Ascending aorta (tissue), 2 donors: Measurements from ENCODE around the gene FIGNL1. TPM values are rescaled to one million over a fixed set of nuclear protein-coding genes. Genes with fewer than 3 reads are reported as not detected.
A peak's percentile ranks its signal among the peaks of the same experiment; 100 is the strongest.

ENCODE experiments used
- DNase-seq, 2 donors: peaks; one replicate each; pipeline ENCODE4 v3.0.0-alpha.2; 2019; ENCODE audit warnings: low spot score in 2 of 2
- H3K27ac ChIP-seq, 2 donors: fragments of 200-600 bp; sonication (generic); one replicate each; pipeline ENCODE4 v1.5.1; 2016 to 2017; ENCODE audit warnings: mild to moderate bottlenecking in 1 of 2
- H3K27me3 ChIP-seq: fragments of 200-600 bp; sonication (generic); one replicate; pipeline ENCODE4 v1.5.1; 2017
- H3K36me3 ChIP-seq, 2 donors: fragments of 200-600 bp; sonication (generic); one replicate each; pipeline ENCODE4 v1.5.1; 2016
- H3K4me1 ChIP-seq, 2 donors: fragments of 200-600 bp; sonication (generic); one replicate each; pipeline ENCODE4 v1.5.1; 2016 to 2017; ENCODE audit warnings: mild to moderate bottlenecking in 1 of 2
- H3K4me3 ChIP-seq, 2 donors: fragments of 200-600 bp; sonication (generic); one replicate each; pipeline ENCODE4 v1.5.1; 2016 to 2017; ENCODE audit warnings: mild to moderate bottlenecking in 1 of 2
- H3K9me3 ChIP-seq, 2 donors: fragments of 200-600 bp; sonication (generic); one replicate each; pipeline ENCODE4 v1.5.1; 2016
- intact Hi-C: fragments of 100-400 bp; cut with DNase I; formaldehyde crosslinking; loops from one replicate; pipeline ENCODE4 v1.15.1; 2023
- total RNA-seq: library from RNA; depleted of rRNA; stranded (reverse); fragments of >200 nt; gene quantifications from one replicate; pipeline ENCODE4 v1.1.0, GENCODE V29; 2016
- TF ChIP-seq, protein P1 (sequence below), 3 experiments: fragments of 200-600 bp in 2 of 3; fragments of 450-650 bp in 1 of 3; sonication (generic) in 2 of 3; IDR thresholded peaks; one replicate each; pipeline ENCODE4 v1.5.1; 2016 to 2019; ENCODE audit warnings: antibody characterized with exemption in 3 of 3, mild to moderate bottlenecking in 1 of 3, moderate library complexity in 1 of 3

Gene FIGNL1
- total RNA-seq, 1 donor from 2014 or later = 0.32 TPM

DNA sequence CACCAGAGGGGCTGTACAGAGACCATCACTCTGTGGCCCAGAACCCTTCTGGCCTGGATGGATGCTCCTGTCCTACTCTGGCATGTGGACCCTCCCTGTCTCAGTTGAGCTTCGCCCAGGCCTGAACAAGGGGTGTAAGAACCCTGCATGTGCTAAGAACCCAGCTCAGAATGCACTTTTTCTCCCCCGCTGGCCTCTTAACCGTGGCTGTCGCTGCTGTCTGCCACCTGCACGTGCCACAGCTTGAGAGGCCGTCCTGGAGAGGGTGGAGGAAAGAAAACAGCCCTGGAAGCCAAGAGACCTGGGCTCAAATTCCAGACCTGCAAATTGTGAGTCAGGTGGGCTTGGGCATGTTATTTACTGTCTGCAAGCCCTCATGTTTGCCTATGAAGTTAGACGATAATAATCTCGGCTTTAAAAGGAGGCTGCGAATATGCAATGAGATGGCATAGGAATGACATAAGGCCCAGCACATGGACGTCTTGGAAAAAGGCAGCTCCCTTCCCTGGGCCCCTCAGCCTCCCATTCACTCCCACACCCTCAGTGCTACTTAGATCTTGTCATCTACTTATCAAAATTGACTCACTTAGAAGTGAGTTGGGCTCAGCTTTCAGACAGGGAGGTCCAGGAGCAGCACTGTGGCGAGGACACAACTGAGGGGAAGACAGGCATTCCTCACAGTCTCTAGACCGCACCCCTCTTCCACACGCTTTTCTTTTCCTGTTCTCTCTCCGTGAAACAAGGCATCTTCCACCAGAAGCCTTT, 31.4 kb downstream of the FIGNL1 start:
- H3K4me1 ChIP-seq = no peaks in the 10 kb centered on the region
- H3K36me3 ChIP-seq = no peaks in the 10 kb centered on the region
- no peaks in the 10 kb centered on the region for H3K9me3 ChIP-seq
- TF ChIP-seq, protein P1, sequence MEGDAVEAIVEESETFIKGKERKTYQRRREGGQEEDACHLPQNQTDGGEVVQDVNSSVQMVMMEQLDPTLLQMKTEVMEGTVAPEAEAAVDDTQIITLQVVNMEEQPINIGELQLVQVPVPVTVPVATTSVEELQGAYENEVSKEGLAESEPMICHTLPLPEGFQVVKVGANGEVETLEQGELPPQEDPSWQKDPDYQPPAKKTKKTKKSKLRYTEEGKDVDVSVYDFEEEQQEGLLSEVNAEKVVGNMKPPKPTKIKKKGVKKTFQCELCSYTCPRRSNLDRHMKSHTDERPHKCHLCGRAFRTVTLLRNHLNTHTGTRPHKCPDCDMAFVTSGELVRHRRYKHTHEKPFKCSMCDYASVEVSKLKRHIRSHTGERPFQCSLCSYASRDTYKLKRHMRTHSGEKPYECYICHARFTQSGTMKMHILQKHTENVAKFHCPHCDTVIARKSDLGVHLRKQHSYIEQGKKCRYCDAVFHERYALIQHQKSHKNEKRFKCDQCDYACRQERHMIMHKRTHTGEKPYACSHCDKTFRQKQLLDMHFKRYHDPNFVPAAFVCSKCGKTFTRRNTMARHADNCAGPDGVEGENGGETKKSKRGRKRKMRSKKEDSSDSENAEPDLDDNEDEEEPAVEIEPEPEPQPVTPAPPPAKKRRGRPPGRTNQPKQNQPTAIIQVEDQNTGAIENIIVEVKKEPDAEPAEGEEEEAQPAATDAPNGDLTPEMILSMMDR (IDR thresholded peaks at IDR 0.05) = no peak
- H3K4me3 ChIP-seq = no peak overlapping the region
- H3K27ac ChIP-seq = no peak overlapping the region
- no peaks in the 10 kb centered on the region for H3K27me3 ChIP-seq
- intact Hi-C loops = no loop called here
- DNase-seq = no peak

DNA sequence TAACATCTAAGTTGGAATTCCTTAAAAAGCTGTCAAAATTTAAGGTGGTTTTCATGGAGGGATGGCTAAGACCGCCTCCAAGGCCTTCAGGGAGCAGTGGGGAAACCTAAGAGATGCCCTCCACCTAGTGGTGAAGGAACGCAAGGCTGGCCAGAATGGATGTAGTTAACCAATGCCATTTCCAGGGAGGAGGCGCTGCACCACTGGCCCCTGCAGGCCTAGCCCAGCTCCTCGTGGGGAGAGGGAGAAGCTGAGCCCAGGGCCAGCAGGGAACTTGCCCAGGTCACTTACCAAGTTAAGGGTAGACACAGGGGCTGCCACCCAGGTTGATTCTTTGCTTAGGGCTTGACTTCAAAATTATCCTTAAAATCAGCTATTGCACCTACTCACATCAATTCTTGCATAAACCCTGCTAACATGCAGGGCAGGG, 32.0 kb downstream of the FIGNL1 start:
- H3K27me3 ChIP-seq = no peaks in the 10 kb centered on the region
- intact Hi-C loops = no loop called here
- H3K9me3 ChIP-seq = no peaks in the 10 kb centered on the region
- H3K27ac ChIP-seq = no peak overlapping the region
- H3K4me3 ChIP-seq = no peak overlapping the region
- TF ChIP-seq, protein P1 (IDR thresholded peaks at IDR 0.05) = peak; percentile 34 to 52 (median 45)
- no peaks in the 10 kb centered on the region for H3K4me1 ChIP-seq
- peak in 1 of 2 donors; percentile 70 for DNase-seq
- H3K36me3 ChIP-seq = no peaks in the 10 kb centered on the region

DNA sequence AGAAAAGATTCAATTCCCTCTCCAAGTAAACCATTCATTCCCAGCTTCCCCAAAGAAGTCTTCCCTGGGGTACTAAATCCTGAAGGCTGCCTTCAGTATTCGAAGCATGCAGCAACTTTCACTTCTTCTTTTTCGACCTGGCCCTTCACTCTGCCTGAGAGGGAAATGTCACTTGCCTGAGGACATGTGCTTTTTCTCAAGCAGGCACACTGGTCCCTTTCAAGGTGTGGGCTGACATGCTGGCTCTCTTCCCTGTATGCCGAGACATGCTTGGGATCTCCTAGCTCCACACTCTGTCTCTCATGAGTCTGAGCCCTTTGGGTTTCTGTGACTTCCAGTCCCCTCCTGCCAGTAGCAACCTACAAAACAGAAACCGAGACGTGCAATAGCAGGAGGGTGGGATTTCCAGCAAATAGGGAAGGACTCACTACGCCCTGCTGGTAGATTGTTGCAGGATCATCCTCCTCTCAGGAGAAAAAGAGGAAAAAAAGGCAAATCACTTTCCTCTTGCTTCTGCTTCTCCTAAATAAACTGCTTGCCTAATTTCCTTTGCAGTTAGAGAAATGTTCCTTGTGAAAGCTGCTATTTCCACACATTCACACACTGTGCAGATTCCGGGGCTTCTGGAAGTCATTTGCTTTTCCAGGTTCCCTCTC, 33.5 kb downstream of the FIGNL1 start:
- Histone ChIP-seq H3K27ac (no peak overlapping the region), H3K9me3 (no peaks in the 10 kb centered on the region), H3K4me1 (no peaks in the 10 kb centered on the region), H3K27me3 (no peaks in the 10 kb centered on the region), H3K36me3 (no peaks in the 10 kb centered on the region), H3K4me3 (no peak overlapping the region)
- DNase-seq = no peak
- TF ChIP-seq, protein P1 (IDR thresholded peaks at IDR 0.05) = no peak
- intact Hi-C loops = no loop called here

DNA sequence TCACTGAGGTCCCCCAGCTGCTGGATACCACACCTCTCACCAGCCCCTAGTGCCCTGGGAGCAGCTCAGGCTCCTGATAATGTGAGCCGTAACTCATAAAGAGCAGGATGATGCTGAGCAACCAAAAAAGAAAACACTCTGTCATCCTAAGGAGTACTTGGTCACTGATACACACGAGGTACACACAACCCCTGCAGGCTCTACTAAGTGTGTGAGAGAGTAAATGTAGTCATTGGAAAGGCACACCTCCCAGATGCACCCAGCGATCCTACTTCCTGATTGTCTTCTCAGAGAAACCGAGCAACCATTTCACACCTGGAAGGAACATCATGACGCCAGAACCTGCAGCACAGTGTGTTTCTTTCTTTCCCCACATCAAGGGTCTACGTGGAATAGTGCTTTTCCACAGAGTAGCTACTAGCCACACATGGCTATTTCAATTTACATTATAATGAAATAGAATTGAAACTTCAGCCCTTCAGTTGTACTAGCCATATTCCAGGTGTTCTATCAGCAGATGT, 34.2 kb downstream of the FIGNL1 start:
- TF ChIP-seq, protein P1 (IDR thresholded peaks at IDR 0.05) = no peak
- intact Hi-C loops = no loop called here
- no peak for DNase-seq

DNA sequence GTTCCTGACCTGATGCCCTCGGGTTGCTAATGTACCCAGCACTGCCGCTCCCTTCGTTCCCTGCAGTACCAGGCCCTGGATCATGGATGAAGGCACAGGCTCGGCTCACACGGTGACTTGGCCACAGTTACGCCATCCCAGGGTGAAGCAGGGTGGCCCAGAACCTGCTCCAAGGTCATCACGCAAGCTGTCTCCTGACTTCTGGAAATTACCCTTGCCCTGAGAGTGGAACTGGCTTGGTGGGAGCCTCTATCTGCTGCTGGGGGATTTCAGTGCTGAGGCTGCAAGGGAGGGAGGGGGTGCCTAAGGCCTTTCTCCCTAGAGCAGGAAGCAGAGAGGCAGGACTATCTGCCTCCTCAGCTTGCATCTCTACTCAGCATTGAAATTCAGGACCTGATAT, 36.6 kb downstream of the FIGNL1 start:
- H3K27ac ChIP-seq = no peak overlapping the region
- H3K36me3 ChIP-seq = no peaks in the 10 kb centered on the region
- DNase-seq = no peak
- no peaks in the 10 kb centered on the region for H3K27me3 ChIP-seq
- no peak overlapping the region for H3K4me3 ChIP-seq
- no peaks in the 10 kb centered on the region for H3K9me3 ChIP-seq
- H3K4me1 ChIP-seq = no peaks in the 10 kb centered on the region
- intact Hi-C loops = no loop called here
- TF ChIP-seq, protein P1 (IDR thresholded peaks at IDR 0.05) = no peak

More for the DNA sequence above, 34.2 kb downstream of the FIGNL1 start:
- H3K4me3 ChIP-seq = no peak overlapping the region
- no peaks in the 10 kb centered on the region for H3K9me3 ChIP-seq
- no peaks in the 10 kb centered on the region for H3K4me1 ChIP-seq
- no peaks in the 10 kb centered on the region for H3K36me3 ChIP-seq
- H3K27ac ChIP-seq = no peak overlapping the region
- H3K27me3 ChIP-seq = no peaks in the 10 kb centered on the region
